Fibroblast of lung (primary cell): ENCODE results near the gene HIVEP1. TPM values are rescaled to one million over a fixed set of nuclear protein-coding genes. Genes with fewer than 3 reads are reported as not detected.

Experiments used
- DNase-seq, 2 donors: peaks; one replicate each; pipeline versions ENCODE4 v3.0.0 to v3.0.0-alpha.2; 2010; ENCODE audit warnings: low read depth in 2 of 2
- H2AFZ ChIP-seq: 2 replicates; pipeline ENCODE4 v1.5.1; 2012; ENCODE audit warnings: low read length, control low read depth, inconsistent platforms
- H3K27ac ChIP-seq: 2 replicates; pipeline ENCODE4 v1.5.1; 2011; ENCODE audit warnings: low read length, control low read depth; ENCODE audit not compliant: insufficient read depth
- H3K27me3 ChIP-seq: 2 replicates; pipeline ENCODE4 v1.5.1; 2011; ENCODE audit warnings: mild to moderate bottlenecking, low read length; ENCODE audit not compliant: control insufficient read depth, insufficient read depth
- H3K36me3 ChIP-seq: 2 replicates; pipeline ENCODE4 v1.5.1; 2011; ENCODE audit warnings: low read length; ENCODE audit not compliant: control insufficient read depth, insufficient read depth
- H3K4me1 ChIP-seq: 2 replicates; pipeline ENCODE4 v1.5.1; 2011; ENCODE audit warnings: low read length; ENCODE audit not compliant: control insufficient read depth, insufficient read depth; ENCODE audit errors: extremely low read depth
- H3K4me2 ChIP-seq: 2 replicates; pipeline ENCODE4 v1.5.1; 2011; ENCODE audit warnings: low read length, control low read depth; ENCODE audit not compliant: insufficient read depth; ENCODE audit errors: extremely low read depth
- H3K4me3 ChIP-seq, 4 experiments: fragments of 200-600 bp in 1 of 4; sonication (generic) in 1 of 4; replicated peaks in 1 of 4; 2 replicates each; pipeline ENCODE4 v1.5.1; 2011 to 2016; ENCODE audit warnings: low read length in 4 of 4, low read depth in 3 of 4, mild to moderate bottlenecking in 3 of 4, control low read depth in 2 of 4, inconsistent platforms in 1 of 4, mixed read lengths in 1 of 4; ENCODE audit not compliant: insufficient read depth in 1 of 4; ENCODE audit errors: control extremely low read depth in 1 of 4
- H3K79me2 ChIP-seq: 2 replicates; pipeline ENCODE4 v1.5.1; 2012; ENCODE audit warnings: mild to moderate bottlenecking, low read length, inconsistent platforms; ENCODE audit not compliant: control insufficient read depth, insufficient read depth
- H3K9ac ChIP-seq: 2 replicates; pipeline ENCODE4 v1.5.1; 2011; ENCODE audit warnings: mild to moderate bottlenecking, low read length, control low read depth; ENCODE audit not compliant: insufficient read depth
- H3K9me3 ChIP-seq: 2 replicates; pipeline ENCODE4 v1.5.1; 2012; ENCODE audit warnings: low read depth, low read length; ENCODE audit not compliant: control insufficient read depth, insufficient read depth
- H4K20me1 ChIP-seq: 2 replicates; pipeline ENCODE4 v1.5.1; 2011; ENCODE audit warnings: low read length; ENCODE audit not compliant: control insufficient read depth, insufficient read depth; ENCODE audit errors: extremely low read depth
- CTCF ChIP-seq, 2 donors: IDR thresholded peaks in 1 of 2; conservative IDR thresholded peaks in 1 of 2; 1 replicate in 1 of 2; 2 replicates in 1 of 2; pipeline ENCODE4 v1.5.1; 2011 to 2012; ENCODE audit warnings: low read length in 2 of 2, control low read depth in 1 of 2, inconsistent platforms in 1 of 2, low read depth in 1 of 2, mild to moderate bottlenecking in 1 of 2
- EZH2 ChIP-seq: IDR thresholded peaks from 2 replicates; pipeline ENCODE4 v1.5.1; 2012; ENCODE audit warnings: low read length, control low read depth, mild to moderate bottlenecking; ENCODE audit errors: missing control alignments
- polyA plus RNA-seq, 2 donors: library from polyadenylated mRNA; depleted of rRNA in 1 of 2; stranded (reverse) in 1 of 2; unstranded in 1 of 2; fragments of >200 nt; gene quantifications; 2 replicates each; pipeline ENCODE4 v1.2.1, GENCODE V29; 2011 to 2012; ENCODE audit warnings: missing spikeins in 1 of 2
- total RNA-seq: library from RNA; depleted of rRNA; stranded (reverse); fragments of >200 nt; gene quantifications from 2 replicates; pipeline ENCODE4 v1.2.1, GENCODE V29; 2014

The HIVEP1 gene
- total and polyA plus RNA-seq, 2 donors (not counting 1 experiment from before 2014, with no cell fraction given) = 9.9 to 14.6 TPM

DNA sequence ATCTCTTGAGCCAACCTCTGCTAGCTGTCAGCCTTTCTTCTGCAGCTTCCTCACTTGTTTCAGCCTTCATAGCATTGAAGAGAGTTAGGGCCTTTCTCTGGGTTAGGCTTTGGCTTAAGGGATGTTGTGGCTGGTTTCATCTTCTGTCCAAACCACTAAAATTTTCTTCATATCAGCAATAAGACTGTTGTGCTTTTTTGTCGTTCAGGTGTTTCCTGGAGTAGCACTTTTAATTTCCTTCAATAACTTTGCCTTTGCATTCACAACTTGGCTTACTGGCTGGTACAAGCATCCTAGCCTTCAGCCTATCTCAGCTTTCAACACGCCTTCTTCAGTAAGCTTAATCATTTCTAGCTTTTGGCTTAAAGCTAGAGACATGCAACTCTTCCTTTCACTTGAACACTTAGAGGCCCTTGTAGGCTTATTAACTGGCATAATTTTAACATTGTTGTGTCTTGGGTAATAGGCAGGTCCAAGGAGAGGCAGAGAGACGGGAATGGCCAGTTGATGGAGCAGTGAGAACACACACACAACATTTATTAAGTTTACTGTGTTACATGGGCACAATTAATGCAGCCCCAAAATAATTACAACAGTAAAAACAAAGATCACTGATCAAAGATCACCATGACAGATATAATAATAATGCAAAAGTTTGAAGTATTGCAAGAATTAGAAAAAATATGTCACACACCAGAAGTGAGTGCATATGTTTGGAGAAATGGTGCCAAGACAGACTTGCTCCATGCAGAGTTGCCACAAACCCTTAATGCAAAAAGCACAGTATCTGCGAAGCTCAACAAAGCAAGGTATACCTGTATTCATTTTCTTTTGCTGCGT, 98.6 kb downstream of the HIVEP1 start:
- Histone ChIP-seq H3K4me1 (no peaks in the 10 kb centered on the region), H3K4me3 (no peak overlapping the region), H3K27me3 (no peaks in the 10 kb centered on the region), H3K9ac (no peak overlapping the region), H2AFZ (no peak overlapping the region), H3K79me2 (no peaks in the 10 kb centered on the region), H3K27ac (no peak overlapping the region), H3K4me2 (no peak overlapping the region), H4K20me1 (no peaks in the 10 kb centered on the region), H3K36me3 (no peaks in the 10 kb centered on the region), H3K9me3 (no peaks in the 10 kb centered on the region)
- DNase-seq = no peak
- TF ChIP-seq EZH2 (no peak), CTCF (conservative IDR thresholded peaks at IDR 0.05 in 1 of 2, IDR thresholded peaks at IDR 0.05 in 1 of 2; ENCODE audit: low read depth in 1 of 2, low read length in 2 of 2) (no peak)

DNA sequence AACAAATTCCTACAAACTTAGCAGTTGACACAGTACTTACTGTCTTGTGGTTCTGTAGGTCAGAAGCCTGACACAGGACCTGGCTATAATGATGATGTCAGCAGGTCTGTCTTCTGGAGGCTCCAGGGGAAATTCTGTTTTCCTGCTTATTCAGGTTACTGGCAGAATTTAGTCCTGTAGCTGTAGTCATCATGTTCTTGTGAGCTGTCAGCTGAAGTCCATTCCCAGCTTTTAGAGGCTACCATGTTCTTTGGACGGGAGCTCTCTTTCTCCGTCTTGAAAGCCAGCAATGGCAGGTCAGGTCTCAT, 99.2 kb downstream of the HIVEP1 start:
- Histone ChIP-seq H3K4me2 (no peak overlapping the region), H3K4me1 (no peaks in the 10 kb centered on the region), H2AFZ (no peak overlapping the region), H3K36me3 (no peaks in the 10 kb centered on the region), H3K9ac (no peak overlapping the region), H3K79me2 (no peaks in the 10 kb centered on the region), H3K27me3 (no peaks in the 10 kb centered on the region), H4K20me1 (no peaks in the 10 kb centered on the region), H3K4me3 (no peak overlapping the region), H3K9me3 (no peaks in the 10 kb centered on the region), H3K27ac (no peak overlapping the region)
- no peak for TF ChIP-seq CTCF (conservative IDR thresholded peaks at IDR 0.05 in 1 of 2, IDR thresholded peaks at IDR 0.05 in 1 of 2; ENCODE audit: low read depth in 1 of 2, low read length in 2 of 2)
- TF ChIP-seq EZH2 = no peak
- DNase-seq = peak in 1 of 2 donors; percentile 4

GRCh38 chr6:12112540-12113189, 100.6 kb downstream of the HIVEP1 start:
- Histone ChIP-seq H3K27ac (no peak overlapping the region), H3K27me3 (no peaks in the 10 kb centered on the region), H3K79me2 (no peaks in the 10 kb centered on the region), H4K20me1 (no peaks in the 10 kb centered on the region), H3K4me2 (no peak overlapping the region), H2AFZ (no peak overlapping the region), H3K9ac (no peak overlapping the region), H3K9me3 (no peaks in the 10 kb centered on the region), H3K4me3 (no peak overlapping the region), H3K4me1 (no peaks in the 10 kb centered on the region), H3K36me3 (no peaks in the 10 kb centered on the region)
- TF ChIP-seq CTCF (conservative IDR thresholded peaks at IDR 0.05 in 1 of 2, IDR thresholded peaks at IDR 0.05 in 1 of 2; ENCODE audit: low read depth in 1 of 2, low read length in 2 of 2) (no peak), EZH2 (no peak)
- DNase-seq = peak in 1 of 2 donors; percentile 9
